Right lobe of liver (tissue), 6 donors: ENCODE measurements around the gene CHIA. TPM values are rescaled to one million over a fixed set of nuclear protein-coding genes. Genes with fewer than 3 reads are reported as not detected.
A peak's percentile ranks its signal among the peaks of the same experiment; 100 is the strongest.

Experiments
- ATAC-seq, 4 donors: fragments of 200-7000 bp; cut with Tn5 transposase; one replicate each; pipeline ENCODE4 v1.9.1; 2020; ENCODE audit warnings: mild to moderate bottlenecking in 4 of 4, moderate library complexity in 4 of 4
- DNase-seq, 3 donors: peaks; one replicate each; pipeline ENCODE4 v3.0.0-alpha.2; 2020
- H3K27ac ChIP-seq, 3 donors: fragments of 200-600 bp; one replicate each; pipeline ENCODE4 v1.8.0; 2022
- H3K27me3 ChIP-seq, 2 donors: fragments of 200-600 bp; one replicate each; pipeline ENCODE4 v1.8.0; 2022
- H3K36me3 ChIP-seq, 4 donors: fragments of 200-600 bp; sonication (generic) in 1 of 4; one replicate each; pipeline versions ENCODE4 v1.5.1 to v1.8.0; 2017 to 2022; ENCODE audit warnings: control low read depth in 1 of 4
- H3K4me1 ChIP-seq, 4 donors: fragments of 200-600 bp; sonication (generic) in 1 of 4; one replicate each; pipeline versions ENCODE4 v1.5.1 to v1.8.0; 2017 to 2022; ENCODE audit warnings: control low read depth in 1 of 4
- H3K4me3 ChIP-seq, 3 donors: fragments of 200-600 bp; one replicate each; pipeline ENCODE4 v1.8.0; 2022
- H3K9me3 ChIP-seq, 4 donors: fragments of 200-600 bp; sonication (generic) in 1 of 4; one replicate each; pipeline versions ENCODE4 v1.5.1 to v1.8.0; 2017 to 2022; ENCODE audit warnings: control low read depth in 1 of 4
- POLR2A ChIP-seq: fragments of 450-650 bp; IDR thresholded peaks from one replicate; pipeline ENCODE4 v1.6.1; 2017; ENCODE audit warnings: antibody characterized with exemption, mild to moderate bottlenecking
- WGBS: methylation state at CpG from one replicate; pipeline ENCODE4 v1.1.6; 2018; ENCODE audit warnings: low coverage, low lambda C conversion rate; ENCODE audit not compliant: insufficient coverage; ENCODE audit errors: missing lambda C conversion rate; 5-methylcytosine and 5-hydroxymethylcytosine counted together
- intact Hi-C, 2 donors: fragments of 100-400 bp; cut with DNase I; formaldehyde crosslinking; loops; one replicate each; pipeline versions ENCODE4 v1.11.2 to v1.14.1; 2022
- total RNA-seq, 6 experiments: library from RNA; depleted of rRNA in 2 of 6; stranded (reverse); fragments of >200 nt in 2 of 6; fragmentation: NEBNext Ultra II Directional in 3 of 6; extraction: Animal tissue kit (Norgen Biotek cat#: 25700) in 3 of 6; gene quantifications; one replicate each; pipeline versions ENCODE4 v1.1.0 to v1.2.4, GENCODE V29; 2016 to 2023
- TF ChIP-seq, protein P1 (sequence below), 4 donors: fragments of 200-600 bp in 3 of 4; fragments of 450-650 bp in 1 of 4; IDR thresholded peaks; one replicate each; pipeline versions ENCODE4 v1.5.1 to v1.8.0; 2016 to 2022; ENCODE audit warnings: antibody characterized with exemption in 4 of 4, mild to moderate bottlenecking in 2 of 4
- donor health status: DM: no; HTN: yes; CAD: no.
- donor health status: DM: no; HTN: no; CAD: no.
- donor health status: DM: no; HTN: no; CAD: no.
- donor health status: DM: no; HTN: yes; CAD: no.
- donor health status: DM: no; HTN: yes; CAD: no.

The CHIA gene
- total RNA-seq, 6 experiments from 2014 or later: not detected

DNA sequence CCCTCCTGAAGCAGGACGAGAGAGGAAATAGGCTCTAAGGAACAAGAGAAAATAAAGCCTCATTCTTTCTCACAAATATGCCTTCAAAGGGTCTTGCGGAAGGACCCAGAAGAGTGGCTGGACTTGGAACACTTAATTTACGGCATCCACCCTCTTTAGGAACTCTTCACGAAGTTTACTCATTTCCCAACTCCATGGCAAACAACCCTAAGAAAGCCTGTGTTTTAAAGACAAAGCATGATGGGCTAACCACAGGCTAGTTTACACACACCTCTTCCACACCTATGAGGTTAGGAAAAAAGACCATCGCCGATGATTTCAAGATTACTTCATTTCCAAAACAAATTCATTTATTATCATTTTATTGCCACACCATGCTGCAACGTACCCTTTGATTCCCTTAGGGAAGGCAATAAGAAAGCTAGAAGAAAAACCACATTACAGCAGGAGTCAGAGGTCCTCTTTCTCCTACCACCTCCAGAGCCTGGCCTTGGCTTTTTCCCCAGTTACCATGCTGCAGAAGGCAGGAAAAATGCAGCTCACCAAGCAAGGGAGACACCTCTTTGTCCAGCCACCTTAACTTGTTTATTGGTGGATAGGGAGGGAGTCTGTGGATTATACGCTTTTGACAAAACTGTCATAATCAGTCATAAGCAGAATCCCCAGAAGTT lies 33.5 kb upstream of the CHIA start:
- Histone ChIP-seq H3K36me3 (no peaks in the 10 kb centered on the region), H3K27me3 (no peaks in the 10 kb centered on the region), H3K9me3 (no peaks in the 10 kb centered on the region), H3K4me3 (no peak overlapping the region), H3K4me1 (no peaks in the 10 kb centered on the region), H3K27ac (no peak overlapping the region)
- ATAC-seq (no peak), DNase-seq (no peak)
- TF ChIP-seq POLR2A: no peak
- TF ChIP-seq, protein P1, sequence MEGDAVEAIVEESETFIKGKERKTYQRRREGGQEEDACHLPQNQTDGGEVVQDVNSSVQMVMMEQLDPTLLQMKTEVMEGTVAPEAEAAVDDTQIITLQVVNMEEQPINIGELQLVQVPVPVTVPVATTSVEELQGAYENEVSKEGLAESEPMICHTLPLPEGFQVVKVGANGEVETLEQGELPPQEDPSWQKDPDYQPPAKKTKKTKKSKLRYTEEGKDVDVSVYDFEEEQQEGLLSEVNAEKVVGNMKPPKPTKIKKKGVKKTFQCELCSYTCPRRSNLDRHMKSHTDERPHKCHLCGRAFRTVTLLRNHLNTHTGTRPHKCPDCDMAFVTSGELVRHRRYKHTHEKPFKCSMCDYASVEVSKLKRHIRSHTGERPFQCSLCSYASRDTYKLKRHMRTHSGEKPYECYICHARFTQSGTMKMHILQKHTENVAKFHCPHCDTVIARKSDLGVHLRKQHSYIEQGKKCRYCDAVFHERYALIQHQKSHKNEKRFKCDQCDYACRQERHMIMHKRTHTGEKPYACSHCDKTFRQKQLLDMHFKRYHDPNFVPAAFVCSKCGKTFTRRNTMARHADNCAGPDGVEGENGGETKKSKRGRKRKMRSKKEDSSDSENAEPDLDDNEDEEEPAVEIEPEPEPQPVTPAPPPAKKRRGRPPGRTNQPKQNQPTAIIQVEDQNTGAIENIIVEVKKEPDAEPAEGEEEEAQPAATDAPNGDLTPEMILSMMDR (IDR thresholded peaks at IDR 0.05): no peak
- intact Hi-C loops: no loop called here
- 64% methylated on average over 8 of the region's 8 CpGs for WGBS

DNA sequence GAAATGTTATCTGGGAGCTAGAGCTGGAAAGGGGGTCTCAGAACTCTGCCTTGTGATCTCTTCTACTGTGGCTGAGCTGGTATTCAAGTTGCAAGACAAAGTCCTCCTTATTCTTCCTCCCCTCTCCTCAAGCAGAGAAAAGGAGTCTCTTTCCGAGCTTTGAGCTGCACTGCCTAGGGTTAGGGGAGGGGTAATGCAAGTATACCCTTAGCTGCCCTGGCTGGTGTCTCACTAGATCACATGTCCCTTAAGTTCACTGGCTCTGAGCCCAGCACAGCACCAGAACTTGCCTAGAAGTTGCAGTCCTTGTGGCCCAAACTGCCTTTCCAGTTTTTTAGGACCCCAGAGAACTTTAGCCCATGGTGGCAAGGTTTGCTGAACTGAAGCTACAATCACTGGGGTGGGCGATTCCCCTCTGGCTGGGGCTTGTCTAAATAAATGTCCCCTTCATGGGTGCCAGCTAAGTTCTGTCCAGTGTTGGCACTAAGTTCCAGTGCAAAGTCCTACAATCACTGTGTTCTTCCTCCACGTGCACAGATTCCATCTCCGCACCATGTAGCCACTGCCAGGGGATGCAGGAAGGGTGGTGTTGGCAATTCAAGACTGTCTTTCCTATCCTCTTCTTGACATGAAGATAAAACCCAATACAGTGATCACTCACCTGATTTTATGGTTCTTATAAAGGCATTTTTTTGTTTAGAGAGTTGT lies 22.7 kb upstream of the CHIA start:
- WGBS: 40% methylated on average over 2 of the region's 4 CpGs
- Histone ChIP-seq H3K27me3 (peaks cover 0 to 8% of the 10 kb centered on the region in 2 donors), H3K27ac (no peak overlapping the region), H3K36me3 (no peaks in the 10 kb centered on the region), H3K4me1 (no peaks in the 10 kb centered on the region), H3K4me3 (no peak overlapping the region), H3K9me3 (no peaks in the 10 kb centered on the region)
- ATAC-seq (peak; percentile 14 to 85 (median 78)), DNase-seq (peak in 1 of 3 donors; percentile 68)
- intact Hi-C loops: no loop called here
- TF ChIP-seq POLR2A: no peak
- TF ChIP-seq, protein P1 (IDR thresholded peaks at IDR 0.05): no peak

DNA sequence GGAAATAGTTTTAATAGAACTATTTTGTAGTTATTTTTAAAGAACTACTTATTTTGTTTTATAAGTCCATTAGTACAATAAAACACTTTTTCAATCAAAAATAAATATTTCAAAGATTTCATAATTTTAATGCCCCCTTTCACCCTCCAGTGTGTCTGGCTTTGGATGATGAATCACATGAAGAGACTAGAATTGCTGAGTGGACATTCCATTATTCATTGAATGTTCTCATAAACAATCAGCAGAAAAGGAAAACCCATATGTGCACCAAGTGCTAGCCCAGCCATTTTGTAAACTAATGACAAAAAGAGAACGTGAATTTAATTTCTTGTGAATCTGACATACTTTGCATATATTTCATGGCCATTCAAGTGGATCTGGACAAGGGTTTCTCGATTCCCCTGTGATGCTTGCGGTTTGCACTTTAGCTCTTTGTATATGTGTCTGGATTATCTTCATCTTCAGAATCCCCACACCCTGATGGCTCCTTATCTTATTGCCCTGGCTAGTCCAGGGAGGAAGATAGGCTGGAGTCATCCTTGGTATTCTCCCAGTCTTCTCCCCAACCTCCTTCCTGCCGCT lies 20.7 kb upstream of the CHIA start:
- Histone ChIP-seq H3K4me1 (no peaks in the 10 kb centered on the region), H3K27me3 (peaks cover 0 to 8% of the 10 kb centered on the region in 2 donors), H3K4me3 (no peak overlapping the region), H3K9me3 (no peaks in the 10 kb centered on the region), H3K27ac (no peak overlapping the region), H3K36me3 (no peaks in the 10 kb centered on the region)
- intact Hi-C loops: no loop called here
- TF ChIP-seq POLR2A: no peak
- TF ChIP-seq, protein P1 (IDR thresholded peaks at IDR 0.05): no peak
- no peak for ATAC-seq
- 76% methylated on average over 4 of the region's 4 CpGs for WGBS
- DNase-seq: no peak

DNA sequence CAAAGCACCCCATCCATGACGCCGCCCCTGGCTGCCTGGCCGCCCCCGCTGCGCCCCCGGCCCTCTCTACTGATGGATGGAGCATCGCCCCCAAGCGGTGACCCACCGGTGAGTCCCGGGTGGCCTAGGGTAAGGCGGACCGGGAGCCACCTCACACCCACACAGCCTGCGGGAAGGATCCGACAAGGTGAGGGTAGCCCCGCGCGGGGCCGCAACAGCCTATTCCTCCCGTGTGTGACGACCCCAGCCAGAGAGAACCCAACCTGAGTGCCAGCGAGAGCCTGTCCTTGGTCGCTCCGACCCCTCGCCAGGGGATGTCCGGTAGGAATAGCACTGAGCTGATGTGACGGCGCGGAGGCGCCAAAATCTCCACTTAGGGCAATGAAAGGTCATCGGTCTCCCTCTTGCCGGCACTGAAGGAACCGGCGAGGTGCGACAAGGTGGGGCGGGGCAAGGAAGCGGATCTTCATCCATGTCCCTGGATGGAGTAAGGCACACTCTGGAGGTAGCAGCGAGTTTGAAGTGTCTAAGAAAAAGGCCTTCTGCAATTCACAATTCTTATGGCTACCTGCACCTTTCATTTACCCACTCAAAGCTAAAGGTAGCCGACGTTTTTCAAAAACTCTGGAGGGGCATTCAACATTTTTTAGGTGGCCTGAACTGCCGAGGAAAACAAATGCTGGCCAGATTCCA lies 19.7 kb upstream of the CHIA start:
- intact Hi-C loops: no loop called here
- Histone ChIP-seq H3K27me3 (peaks cover 0 to 8% of the 10 kb centered on the region in 2 donors), H3K9me3 (no peaks in the 10 kb centered on the region), H3K4me1 (no peaks in the 10 kb centered on the region), H3K27ac (no peak overlapping the region), H3K36me3 (no peaks in the 10 kb centered on the region), H3K4me3 (no peak overlapping the region)
- no peak for DNase-seq
- 4% methylated on average over 10 of the region's 40 CpGs for WGBS
- no peak for ATAC-seq
- TF ChIP-seq, protein P1 (IDR thresholded peaks at IDR 0.05): no peak
- no peak for TF ChIP-seq POLR2A
